HG02970 (cell line): ENCODE measurements around the gene ITGAL.
"Not testable (repeated sequence)": the region's sequence is repeated elsewhere in the genome, so short reads cannot be mapped to it uniquely, and the experiment has no call there.

Experiments
- ATAC-seq: cut with Tn5 transposase; IDR thresholded peaks from one replicate; pipeline ENCODE4 v1.9.1; 2021; ENCODE audit warnings: mild to moderate bottlenecking, moderate library complexity, moderate number of reproducible peaks; ENCODE audit not compliant: unreplicated experiment, low FRiP score

ITGAL gene

DNA sequence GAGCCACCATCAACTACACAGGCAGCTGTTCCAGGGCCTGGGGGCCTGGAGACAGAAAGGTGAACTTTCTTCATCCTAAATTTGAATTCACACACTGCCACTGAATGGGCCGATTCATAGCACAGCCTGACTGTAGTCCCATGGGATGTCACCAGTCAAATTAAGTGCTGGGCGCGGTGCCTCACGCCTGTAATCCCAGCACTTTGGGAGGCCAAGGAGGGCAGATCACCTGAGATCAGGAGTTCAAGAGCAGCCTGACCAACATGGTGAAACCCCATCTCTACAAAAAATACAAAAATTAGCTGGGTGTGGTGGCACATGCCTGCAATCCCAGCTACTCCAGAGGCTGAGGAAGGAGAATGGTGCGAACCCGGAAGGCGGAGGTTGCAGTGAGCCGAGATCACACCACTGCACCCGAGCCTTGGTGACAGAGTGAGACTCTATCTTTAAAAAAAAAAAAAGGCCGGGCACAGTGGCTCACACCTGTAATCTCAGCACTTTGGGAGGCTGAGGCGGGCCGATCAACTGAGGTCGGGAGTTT, 67.5 kb downstream of the ITGAL start:
- not testable (repeated sequence) for ATAC-seq

DNA sequence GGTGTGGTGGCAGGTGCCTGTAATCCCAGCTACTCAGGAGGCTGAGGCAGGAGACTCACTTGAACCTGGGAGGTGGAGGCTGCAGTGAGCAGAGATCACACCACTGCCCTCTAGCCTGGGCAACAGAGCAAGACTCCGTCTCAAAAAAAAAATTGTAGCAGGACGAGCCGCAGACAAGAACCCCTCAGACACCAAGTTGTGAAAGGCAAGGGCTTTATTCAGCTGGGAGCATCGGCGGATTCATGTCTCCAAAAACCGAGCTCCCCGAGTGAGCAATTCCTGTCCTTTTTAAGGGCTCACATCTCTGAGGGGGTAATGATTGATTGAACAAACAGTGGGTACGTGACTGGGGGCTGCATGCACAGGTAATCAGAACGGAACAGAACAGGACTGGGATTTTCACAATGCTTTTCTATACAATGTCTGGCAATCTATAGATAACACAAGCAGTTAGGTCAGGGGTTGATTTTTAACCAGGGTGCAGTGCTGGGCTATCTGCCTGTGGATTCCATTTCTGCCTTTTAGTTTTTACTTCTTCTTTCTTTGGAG, 68.4 kb downstream of the ITGAL start:
- ATAC-seq, result not testable (repeated sequence)

DNA sequence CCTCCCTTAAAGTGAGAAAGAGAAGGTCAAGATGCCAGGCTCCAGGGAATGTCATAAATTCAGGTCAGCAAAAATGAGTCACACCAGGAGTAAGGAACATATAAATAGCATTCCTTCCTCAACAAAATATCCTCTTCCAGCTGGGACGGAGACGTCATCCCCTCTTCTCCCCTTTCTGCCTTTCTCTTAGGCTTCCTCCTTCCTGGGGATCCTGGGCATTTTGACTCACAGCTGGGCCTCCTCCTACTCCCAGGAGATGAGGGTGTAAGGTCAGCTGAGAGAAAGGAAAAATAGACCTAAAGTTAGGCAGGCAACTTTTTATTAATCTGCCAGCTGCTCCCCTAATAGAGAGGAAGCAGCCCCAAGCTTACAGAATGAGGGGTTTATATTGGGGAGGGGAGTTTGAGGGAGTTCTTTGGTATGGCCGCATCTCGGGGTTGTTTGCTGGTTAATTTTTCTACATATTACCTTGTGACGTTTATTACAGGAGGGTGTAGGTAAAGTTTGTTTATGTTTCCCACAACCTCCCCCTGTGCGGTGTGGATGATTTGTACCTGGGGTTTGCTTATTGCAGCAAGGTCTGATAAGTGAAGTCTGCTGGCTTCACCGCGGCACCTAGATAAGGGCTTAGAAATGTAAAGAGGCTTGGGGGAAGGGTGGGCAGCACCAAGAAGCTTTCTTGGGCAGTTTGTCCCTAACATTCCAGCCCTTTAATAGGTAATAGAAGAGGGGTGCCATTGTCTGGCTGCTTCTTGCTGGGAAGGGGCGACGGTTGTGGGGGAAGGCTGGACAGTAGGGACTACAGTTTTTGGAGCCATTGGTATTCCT, 69.2 kb downstream of the ITGAL start:
- no peak for ATAC-seq

DNA sequence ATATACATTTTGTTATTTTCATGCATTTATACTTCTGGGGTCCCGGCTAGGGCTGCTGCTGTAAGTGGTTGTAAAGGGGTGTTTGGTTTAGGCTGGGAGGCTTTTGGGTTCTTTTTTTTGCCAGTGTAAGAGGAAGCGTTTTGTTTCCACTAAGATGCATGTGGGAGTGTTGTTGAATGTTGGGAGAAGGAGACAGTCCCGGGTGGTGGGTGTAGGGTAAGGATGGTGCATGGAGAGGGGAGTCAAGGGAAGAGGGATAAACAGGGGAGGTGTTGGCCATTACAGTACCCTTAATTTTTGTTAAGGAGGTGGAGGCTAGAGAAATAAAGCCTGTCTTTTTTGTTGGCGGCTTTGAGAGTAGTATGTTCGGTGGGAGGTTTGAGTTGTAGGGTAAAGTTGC, 70.5 kb downstream of the ITGAL start:
- no peak for ATAC-seq

DNA sequence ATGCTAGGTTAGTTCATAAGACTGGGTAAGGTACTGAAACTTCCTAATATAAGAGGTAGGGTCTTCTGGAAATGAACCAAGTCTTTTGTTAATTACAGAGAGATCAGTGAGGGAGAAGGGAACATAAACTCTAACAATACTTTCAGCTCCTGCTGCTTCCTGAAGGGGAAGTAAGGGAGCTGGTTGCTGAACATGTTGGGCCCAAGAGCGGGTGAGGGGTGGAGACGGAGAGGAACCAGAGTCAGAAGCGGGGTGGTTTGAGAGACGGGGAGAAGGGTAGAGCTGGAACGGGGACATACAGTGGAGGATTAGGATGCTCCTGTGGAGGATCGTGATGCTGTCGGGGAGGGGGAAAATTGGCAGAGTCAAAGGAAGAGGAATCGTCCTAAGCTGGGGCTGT, 73.6 kb downstream of the ITGAL start:
- no peak for ATAC-seq

DNA sequence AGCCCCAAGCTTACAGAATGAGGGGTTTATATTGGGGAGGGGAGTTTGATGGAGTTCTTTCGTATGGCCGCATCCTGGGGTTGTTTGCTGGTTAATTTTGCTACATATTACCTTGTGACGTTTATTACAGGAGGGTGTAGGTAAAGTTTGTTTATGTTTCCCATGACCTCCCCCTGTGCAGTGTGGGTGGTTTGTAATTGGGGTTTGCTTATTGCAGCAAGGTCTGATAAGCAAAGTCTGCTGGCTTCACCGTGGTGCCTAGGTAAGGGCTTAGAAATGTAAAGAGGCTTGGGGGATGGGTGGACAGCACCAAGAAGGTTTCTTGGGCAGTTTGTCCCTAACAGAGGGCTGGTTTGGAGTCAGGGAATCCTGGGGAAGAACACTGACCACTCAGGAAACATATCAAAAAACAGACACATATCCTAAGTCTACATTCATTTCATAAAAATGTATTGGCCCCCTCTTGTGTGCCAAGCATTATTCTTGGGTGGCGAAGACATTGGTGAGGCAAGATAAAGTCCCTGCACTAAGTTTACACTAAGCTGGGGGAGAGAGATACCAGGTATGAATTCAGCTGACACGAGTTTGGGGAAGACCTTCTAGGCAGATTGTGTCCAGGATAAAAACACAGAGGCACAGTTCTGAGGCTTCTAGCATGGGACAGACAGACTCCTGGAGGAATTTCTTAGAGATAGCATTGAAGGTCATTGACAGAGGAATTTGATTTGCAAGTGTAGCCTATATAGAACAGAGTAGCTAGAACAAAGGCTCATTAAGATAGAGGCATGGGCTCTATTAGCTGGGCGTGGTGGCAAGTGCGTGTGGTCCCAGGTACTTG, 76.1 kb downstream of the ITGAL start:
- ATAC-seq, result no peak

DNA sequence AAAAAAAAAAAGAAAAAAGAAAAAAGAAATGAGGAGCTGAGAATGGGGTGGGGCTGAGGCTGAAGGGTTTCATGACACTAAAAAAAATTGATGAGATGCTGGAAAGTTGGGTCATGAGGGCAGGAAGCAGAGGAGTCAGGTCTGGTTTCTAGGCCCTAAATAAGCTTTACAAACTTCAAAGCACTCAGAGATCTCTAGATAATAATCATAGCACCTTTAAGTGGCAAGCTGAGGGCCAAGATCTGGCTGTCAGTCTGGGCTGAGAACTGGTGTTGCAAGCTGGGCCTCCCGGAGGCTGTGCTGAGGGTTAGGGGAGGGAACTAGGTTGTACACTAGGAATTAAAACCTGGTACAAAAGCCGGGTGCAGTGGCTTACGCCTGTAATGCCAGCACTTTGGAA, 79.2 kb downstream of the ITGAL start:
- no peak for ATAC-seq

DNA sequence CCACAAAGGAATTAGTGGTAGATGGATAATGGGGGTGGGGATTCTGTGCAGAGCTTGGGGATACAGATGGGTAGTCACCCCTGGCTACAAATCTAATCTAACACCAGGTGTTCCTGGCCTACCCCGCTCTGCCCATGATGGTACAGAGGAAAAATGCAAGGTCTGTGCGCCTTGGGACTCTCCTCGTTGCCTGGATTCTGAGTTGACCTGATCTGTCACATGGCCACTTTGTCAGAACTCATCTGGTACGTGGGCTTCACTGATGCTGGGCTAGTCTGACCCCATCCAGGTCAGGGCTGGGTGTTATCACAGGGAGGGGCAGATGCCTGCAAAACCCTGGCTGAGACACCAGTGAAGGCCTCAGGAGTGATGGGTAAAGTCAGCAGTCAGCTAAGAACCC, 80.4 kb downstream of the ITGAL start:
- ATAC-seq, result no peak

DNA sequence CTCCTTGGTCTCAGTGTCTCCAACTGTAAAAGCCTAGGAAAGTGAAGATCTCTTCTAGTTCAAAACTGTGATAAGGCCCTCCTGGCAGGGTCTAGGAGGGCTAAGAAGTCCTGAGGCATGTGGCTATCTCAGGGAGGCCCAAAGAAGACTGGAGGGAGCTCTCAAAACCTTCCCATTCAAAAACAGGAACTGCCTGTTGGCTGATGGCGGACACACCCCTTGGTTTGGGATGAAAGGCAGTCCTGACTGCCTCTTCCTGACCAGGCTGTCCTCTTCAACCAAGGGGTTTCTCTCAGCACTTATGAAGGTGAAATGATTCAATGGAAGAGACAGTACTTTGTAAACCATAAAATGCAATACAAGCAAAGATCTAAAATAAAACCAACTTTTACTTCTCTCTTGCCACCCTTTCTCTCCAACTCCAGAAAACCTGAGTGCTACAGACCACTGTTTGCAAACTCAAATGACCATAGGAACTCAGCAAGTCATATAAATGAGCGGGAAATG, 80.9 kb downstream of the ITGAL start:
- no peak for ATAC-seq

DNA sequence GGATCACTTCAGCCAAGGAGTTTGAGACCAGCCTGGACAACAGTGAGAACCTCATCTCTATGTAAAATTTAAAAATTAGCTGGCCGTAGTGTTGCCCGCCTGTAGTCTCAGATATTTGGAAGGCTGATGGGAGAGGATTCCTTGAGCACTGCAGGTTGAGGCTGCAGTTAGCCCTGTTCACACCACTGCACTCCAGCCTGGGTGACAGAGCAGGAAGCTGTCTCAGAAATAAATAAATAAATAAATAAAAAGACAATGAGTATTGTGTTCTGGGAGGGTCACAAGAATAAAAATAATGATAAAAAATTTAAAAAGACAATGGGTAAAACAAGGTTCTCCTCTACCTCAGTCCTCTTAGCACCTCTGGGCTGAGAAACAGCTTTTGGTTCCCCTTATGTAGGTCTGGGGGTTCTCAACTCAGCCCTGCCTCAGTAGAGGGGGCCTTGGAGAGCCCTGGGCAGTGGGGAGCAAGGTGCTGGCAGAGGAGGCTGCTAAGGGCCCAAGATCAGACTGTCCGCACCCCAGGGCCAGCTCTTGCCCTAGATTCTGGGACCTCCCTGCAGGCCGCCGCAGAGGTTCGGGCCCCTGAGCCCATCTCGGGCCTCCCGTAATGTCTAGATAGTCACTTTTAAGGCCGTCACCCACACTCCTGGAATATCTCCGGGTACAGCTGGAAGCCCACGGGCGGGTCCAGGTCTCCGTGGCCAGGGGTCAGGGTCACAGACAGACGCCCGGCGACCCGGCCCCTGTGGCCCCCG, 82.2 kb downstream of the ITGAL start:
- ATAC-seq, result no peak

DNA sequence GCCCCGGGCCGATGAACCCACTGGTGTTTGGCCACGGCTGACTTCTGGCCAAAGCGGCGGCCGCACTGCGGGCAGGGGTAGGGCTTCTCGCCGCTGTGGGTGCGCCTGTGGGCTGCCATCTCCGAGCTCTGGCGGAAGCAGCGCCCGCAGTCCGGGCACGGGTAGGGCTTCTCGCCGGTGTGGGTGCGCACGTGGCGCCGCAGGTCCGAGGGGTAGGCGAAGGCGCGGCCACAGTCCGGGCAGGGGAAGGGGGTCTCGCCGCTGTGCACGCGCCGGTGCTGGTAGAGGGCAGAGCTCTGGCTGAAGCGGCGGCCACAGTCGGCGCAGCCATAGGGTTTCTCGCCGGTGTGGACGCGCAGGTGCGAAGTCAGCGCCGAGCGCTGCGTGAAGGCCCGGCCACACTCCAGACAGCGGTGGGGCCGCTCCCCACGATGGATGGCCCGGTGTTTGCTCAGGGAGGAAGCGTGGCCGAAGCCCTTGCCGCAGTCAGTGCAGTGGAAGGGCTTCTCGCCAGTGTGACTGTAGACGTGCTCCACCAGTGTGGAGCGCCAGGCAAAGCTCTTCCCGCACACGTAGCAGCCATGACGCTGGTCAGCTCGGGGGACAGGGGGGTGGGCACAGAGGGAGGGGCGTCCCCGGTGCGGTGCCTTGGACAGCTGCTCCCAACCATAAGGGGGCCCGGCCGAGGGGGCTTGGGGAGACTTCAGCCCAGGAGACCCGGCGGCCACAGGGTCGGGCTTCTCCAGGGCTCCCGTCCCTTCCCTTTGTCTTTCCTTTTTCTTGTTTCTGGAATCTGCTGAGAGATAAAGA, 83.0 kb downstream of the ITGAL start:
- no peak for ATAC-seq

DNA sequence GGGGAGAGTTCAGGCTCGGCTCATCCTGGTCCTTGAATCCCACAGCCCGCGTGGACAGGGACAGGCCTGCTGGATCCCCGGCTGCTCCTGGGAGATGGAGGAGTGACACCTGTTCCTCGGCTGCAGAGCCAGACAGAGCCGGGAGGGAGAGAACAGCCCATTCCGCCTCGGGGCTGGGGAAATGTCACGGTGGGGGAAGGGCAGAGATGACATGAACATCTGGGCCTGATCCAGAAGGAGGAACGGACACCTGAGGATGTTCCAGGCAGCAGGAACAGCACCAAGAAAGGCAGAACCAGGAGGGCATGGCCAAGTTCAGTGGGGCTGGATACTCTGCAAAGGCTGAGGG, 83.6 kb downstream of the ITGAL start:
- no peak for ATAC-seq

DNA sequence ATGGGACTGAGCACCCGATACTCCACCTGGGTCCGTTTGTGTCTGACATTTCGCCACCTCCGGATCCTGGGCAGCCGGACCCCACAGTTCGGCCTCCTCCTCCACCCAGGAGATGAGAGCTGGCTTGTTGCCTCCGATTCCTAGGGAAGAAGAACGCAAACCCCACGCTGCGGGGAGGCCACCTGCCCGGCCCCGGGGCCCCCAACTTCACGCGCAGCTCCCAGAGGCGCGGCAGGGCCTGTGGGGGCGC, 85.1 kb downstream of the ITGAL start:
- ATAC-seq, result no peak

DNA sequence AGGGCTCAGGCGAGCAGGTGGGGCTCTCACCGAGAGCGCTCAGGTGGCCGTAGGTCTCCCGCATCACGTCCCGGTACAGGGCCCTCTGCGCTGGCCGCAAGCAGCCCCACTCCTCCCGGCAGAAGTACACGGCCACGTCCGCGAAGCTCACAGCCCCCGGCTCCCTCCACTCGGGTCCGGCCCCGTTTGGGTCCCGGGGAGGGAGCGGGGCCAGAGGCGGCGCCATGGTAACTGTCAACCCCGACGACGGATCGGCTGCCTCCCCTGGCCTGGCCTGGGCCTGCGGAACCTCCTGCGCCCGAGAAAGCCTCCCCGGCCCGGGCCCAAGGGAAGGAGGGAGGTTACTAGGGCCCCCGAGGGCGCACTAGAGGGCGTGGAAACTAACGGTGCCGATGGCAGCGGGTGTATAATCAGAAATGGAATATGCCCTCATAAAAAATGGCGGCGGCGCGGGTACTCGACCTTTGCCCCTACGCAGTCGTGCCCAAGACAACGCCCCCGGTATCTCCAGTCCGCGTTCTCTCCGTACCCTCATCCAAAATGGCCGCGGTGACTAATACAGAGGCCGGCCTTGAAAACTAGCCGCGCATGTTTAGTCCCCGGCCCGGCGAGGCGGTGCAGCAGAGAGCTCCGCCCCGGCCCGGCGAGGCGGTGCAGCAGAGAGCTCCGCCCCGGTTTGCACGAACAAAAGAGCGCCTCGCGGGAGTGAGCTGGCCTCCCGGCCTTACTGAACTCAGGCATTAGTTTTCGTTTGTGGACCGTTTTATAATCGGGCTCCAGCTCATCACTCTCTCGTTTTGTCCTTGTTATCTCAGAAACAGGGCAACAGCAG, 85.6 kb downstream of the ITGAL start, which contains the start of gene ZNF764:
Gene ZNF764 (minus strand): TSS at position 418 of the 832 bp plus-strand sequence. CDS start 192 bp downstream, at position 226.
- peak; percentile 82 for ATAC-seq

DNA sequence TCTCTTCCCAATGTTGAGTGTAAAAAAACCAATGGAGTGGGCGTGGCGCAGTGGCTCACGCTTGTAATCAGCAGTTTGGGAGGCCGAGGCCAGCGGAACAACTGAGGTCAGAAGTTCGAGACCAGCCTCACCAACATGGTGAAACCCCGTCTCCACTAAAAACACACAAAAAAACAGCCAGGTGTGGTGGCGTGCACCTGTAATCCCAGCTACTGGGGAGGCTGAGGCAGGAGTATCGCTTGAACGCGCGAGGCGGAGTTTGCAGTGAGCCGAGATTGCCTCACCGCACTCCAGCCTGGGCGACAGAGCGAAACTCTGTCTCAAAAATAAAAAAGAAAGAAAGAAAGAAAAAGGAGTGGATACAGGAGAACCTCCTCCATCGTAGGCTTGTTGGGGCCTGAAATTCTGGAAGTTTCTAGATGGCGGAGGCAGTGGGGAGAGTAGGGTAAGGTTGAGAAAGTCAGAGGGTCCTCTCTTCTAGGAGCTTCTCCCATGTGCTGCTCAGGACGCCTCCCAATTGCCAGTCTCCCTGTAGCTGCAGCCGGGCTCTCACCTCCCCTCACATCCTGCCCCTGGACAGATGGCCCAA, 86.3 kb downstream of the ITGAL start:
- ATAC-seq, result no peak

DNA sequence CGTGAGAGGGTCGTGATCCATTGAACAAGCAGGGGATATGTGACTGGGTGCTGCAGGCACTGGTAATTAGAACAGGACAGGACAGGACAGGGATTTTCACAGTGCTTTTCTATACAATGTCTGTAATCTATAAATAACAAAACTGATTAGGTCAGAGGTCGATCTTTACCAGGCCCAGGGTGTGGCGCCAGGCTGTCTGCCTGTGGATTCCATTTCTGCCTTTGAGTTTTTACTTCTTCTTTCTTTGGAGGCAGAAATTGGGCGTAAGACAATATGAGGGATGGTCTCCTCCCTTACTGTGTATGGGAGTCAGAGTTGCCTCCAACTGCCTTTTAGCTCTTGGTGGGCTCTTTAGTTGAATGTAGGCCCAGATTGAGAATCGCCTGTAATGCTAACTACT, 87.1 kb downstream of the ITGAL start:
- ATAC-seq, result no peak

DNA sequence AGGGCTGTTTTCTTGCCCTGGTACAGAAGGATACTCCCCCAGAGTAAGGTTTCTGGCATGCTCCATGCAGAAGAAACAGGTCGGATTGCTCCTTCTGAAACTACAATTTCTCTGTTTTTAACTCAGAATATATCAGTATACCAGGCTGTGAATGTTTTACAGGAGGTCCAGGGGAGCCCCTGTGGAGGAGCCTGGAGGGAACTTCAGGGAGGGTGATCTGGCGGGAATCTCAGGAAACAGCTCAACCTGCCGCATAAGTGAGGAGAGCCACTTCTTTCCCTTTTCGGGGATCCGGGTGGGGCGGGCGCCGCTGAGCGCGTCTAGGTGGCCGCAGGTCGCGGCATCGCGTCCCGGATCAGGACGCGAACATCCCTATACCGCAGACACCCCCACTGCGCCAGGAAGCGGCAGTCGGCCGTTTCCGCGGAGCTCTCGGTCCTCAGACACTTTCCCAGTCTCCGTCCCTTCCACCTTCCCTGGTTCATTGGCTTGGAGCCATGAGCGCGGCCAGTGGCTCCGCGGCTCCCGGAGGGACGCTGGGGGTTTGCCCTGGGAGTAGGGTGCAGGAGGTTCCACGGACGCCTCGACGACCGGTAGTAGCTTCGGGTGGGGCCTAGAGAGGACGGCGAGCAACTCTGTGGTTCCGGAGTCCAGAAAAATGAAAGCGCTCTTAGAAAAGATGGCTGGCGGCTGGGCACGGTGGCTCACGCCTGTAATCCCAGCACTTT, 88.7 kb downstream of the ITGAL start:
- no peak for ATAC-seq

DNA sequence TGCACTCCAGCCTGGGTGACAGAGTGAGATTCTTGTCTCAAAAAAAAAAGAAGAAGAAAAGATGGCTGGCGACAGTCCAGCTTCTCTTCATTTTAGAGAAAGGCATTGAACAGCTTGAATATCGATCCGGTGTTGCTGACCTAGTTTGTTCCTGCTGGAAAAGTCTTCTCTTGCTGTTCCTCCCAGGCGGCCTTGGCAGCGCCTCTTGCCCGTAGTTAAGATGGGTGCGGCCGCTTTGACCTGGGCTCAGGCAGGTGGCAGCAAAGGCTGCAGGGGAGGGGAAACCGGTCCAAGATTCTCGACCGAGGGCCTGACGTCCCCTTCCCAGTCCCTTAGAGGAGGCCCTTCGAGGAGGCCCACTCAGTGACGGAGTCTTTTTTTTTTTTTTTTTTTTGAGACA, 89.5 kb downstream of the ITGAL start:
- no peak for ATAC-seq
